Measurements from ENCODE around the gene BATF3.

Gene BATF3

DNA sequence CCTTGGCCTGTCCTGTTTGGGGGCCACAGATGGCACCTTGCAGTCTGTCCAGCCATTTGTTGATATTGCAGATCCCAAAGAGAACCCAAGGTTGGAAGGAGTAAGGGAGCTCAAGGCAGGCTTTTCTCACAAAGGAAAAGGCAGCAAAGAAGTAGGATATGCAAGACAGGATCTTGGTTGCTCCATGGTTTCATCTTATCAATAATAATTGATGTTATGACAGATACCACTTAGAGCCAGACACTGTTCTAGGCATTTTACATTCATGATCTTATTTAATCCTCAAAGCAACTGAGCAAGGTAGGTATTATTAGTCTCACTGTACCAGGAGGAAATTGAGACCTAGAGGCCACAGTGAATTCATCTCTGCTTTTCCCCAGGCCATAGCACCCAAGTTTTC lies 28.8 kb downstream of the BATF3 start:
- Histone ChIP-seq H2BK12ac (ENCODE audit: low read length in 2 of 2) (no peak overlapping the region), H2BK5ac (ENCODE audit: low read depth, low read length, poor library complexity, severe bottlenecking) (no peak overlapping the region), H3K27me3 (ENCODE audit: control insufficient read depth in 1 of 2, insufficient read depth in 1 of 2, low read length in 2 of 2) (no peaks in the 10 kb centered on the region), H3K9ac (ENCODE audit: low read length) (no peak overlapping the region), H3K23ac (ENCODE audit: low read length in 2 of 2) (no peak overlapping the region), H4K8ac (ENCODE audit: low read length) (no peak overlapping the region), H3K36me3 (ENCODE audit: control insufficient read depth in 1 of 2, insufficient read depth in 2 of 2, low read depth in 1 of 2, low read length in 2 of 2) (no peaks in the 10 kb centered on the region), H3K27ac (ENCODE audit: low read length, poor library complexity, severe bottlenecking) (no peak overlapping the region), H3K18ac (ENCODE audit: low read depth in 1 of 2, low read length in 2 of 2) (no peak overlapping the region), H3K4me1 (ENCODE audit: control insufficient read depth, insufficient read depth, low read depth, low read length) (peaks cover 19% of the 10 kb centered on the region), H3K4me2 (ENCODE audit: low read length, poor library complexity, severe bottlenecking) (no peak overlapping the region), H3K4me3 (ENCODE audit: insufficient read depth in 1 of 2, low read depth in 1 of 2, low read length in 2 of 2) (no peak overlapping the region), H2BK120ac (ENCODE audit: low read depth, low read length) (no peak overlapping the region), H3K14ac (ENCODE audit: low read length in 2 of 2) (no peak overlapping the region), H4K91ac (ENCODE audit: low read length) (no peak overlapping the region), H2AK5ac (ENCODE audit: low read length, severe bottlenecking) (no peak overlapping the region), H3K9me3 (ENCODE audit: control insufficient read depth, low read length) (no peaks in the 10 kb centered on the region), H2BK15ac (ENCODE audit: low read depth, poor library complexity, severe bottlenecking) (no peak overlapping the region), H3K4ac (ENCODE audit: low read depth in 1 of 2, low read length in 2 of 2) (no peak overlapping the region), H2AFZ (ENCODE audit: low read depth, low read length) (no peak overlapping the region), H3K79me1 (replicated peaks; ENCODE audit: low read length, poor library complexity, severe bottlenecking) (no peaks in the 10 kb centered on the region)
- no peak for DNase-seq

DNA sequence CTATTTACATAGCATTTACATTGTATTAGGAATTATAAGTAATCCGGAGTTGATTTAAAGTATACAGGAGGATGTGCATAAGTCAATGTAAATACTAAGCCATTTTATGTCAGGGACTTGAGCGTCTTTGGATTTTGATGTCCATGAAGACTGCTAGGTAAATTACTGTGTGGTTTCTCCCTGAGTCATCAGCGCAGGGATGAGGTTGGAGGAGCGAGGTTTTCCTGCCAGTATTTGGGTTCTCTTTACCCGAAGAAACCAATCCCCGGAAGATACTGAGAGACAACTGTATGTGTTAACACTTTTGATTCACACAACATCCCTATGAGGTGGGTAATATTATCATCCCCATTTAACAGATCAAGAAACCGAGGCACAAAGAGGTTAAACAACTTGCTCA lies 29.3 kb downstream of the BATF3 start:
- Histone ChIP-seq H4K91ac (ENCODE audit: low read length) (no peak overlapping the region), H2AFZ (ENCODE audit: low read depth, low read length) (no peak overlapping the region), H3K23ac (ENCODE audit: low read length in 2 of 2) (no peak overlapping the region), H3K9ac (ENCODE audit: low read length) (no peak overlapping the region), H3K4me1 (ENCODE audit: control insufficient read depth, insufficient read depth, low read depth, low read length) (peaks cover 19% of the 10 kb centered on the region), H2BK5ac (ENCODE audit: low read depth, low read length, poor library complexity, severe bottlenecking) (no peak overlapping the region), H4K8ac (ENCODE audit: low read length) (no peak overlapping the region), H3K4ac (ENCODE audit: low read depth in 1 of 2, low read length in 2 of 2) (no peak overlapping the region), H3K27ac (ENCODE audit: low read length, poor library complexity, severe bottlenecking) (no peak overlapping the region), H3K9me3 (ENCODE audit: control insufficient read depth, low read length) (no peaks in the 10 kb centered on the region), H2AK5ac (ENCODE audit: low read length, severe bottlenecking) (no peak overlapping the region), H3K79me1 (replicated peaks; ENCODE audit: low read length, poor library complexity, severe bottlenecking) (no peaks in the 10 kb centered on the region), H3K14ac (ENCODE audit: low read length in 2 of 2) (no peak overlapping the region), H3K36me3 (ENCODE audit: control insufficient read depth in 1 of 2, insufficient read depth in 2 of 2, low read depth in 1 of 2, low read length in 2 of 2) (no peaks in the 10 kb centered on the region), H2BK15ac (ENCODE audit: low read depth, poor library complexity, severe bottlenecking) (peak overlapping the region; percentile 44), H3K27me3 (ENCODE audit: control insufficient read depth in 1 of 2, insufficient read depth in 1 of 2, low read length in 2 of 2) (no peaks in the 10 kb centered on the region), H2BK12ac (ENCODE audit: low read length in 2 of 2) (no peak overlapping the region), H3K18ac (ENCODE audit: low read depth in 1 of 2, low read length in 2 of 2) (no peak overlapping the region), H2BK120ac (ENCODE audit: low read depth, low read length) (no peak overlapping the region), H3K4me2 (ENCODE audit: low read length, poor library complexity, severe bottlenecking) (no peak overlapping the region), H3K4me3 (ENCODE audit: insufficient read depth in 1 of 2, low read depth in 1 of 2, low read length in 2 of 2) (no peak overlapping the region)
- no peak for DNase-seq
- 85% methylated on average over 6 of the region's 7 CpGs for WGBS

DNA sequence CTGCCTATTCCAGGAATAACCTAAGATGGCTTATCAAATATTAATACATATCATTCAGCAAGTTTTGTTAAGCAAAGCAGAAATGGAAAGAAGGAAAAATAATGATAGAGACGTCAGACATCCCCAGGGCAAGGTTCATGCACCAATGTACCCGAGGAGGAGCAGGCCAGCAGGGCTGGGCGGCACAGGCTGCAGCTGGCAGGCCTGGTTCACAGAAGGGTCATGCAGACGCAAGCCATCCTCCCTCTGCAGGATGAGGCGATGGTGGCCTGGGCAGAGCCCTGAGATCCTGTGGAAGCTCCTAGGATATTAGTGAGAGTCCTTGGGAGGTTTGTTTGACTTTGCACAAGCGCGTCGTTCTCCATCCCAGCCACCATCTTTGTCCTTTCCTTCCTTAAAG lies 30.0 kb downstream of the BATF3 start:
- Histone ChIP-seq H3K4me3 (ENCODE audit: insufficient read depth in 1 of 2, low read depth in 1 of 2, low read length in 2 of 2) (no peak overlapping the region), H3K4me1 (ENCODE audit: control insufficient read depth, insufficient read depth, low read depth, low read length) (peaks cover 19% of the 10 kb centered on the region), H4K8ac (ENCODE audit: low read length) (no peak overlapping the region), H3K23ac (ENCODE audit: low read length in 2 of 2) (no peak overlapping the region), H3K27ac (ENCODE audit: low read length, poor library complexity, severe bottlenecking) (no peak overlapping the region), H2BK120ac (ENCODE audit: low read depth, low read length) (no peak overlapping the region), H2AK5ac (ENCODE audit: low read length, severe bottlenecking) (peak overlapping the region; percentile 72), H3K4me2 (ENCODE audit: low read length, poor library complexity, severe bottlenecking) (no peak overlapping the region), H3K27me3 (ENCODE audit: control insufficient read depth in 1 of 2, insufficient read depth in 1 of 2, low read length in 2 of 2) (no peaks in the 10 kb centered on the region), H3K79me1 (replicated peaks; ENCODE audit: low read length, poor library complexity, severe bottlenecking) (no peaks in the 10 kb centered on the region), H2BK15ac (ENCODE audit: low read depth, poor library complexity, severe bottlenecking) (peak overlapping the region; percentile 15), H3K9me3 (ENCODE audit: control insufficient read depth, low read length) (no peaks in the 10 kb centered on the region), H2AFZ (ENCODE audit: low read depth, low read length) (no peak overlapping the region), H3K36me3 (ENCODE audit: control insufficient read depth in 1 of 2, insufficient read depth in 2 of 2, low read depth in 1 of 2, low read length in 2 of 2) (no peaks in the 10 kb centered on the region), H3K9ac (ENCODE audit: low read length) (peak overlapping the region; percentile 87), H4K91ac (ENCODE audit: low read length) (peak overlapping the region; percentile 9), H3K18ac (ENCODE audit: low read depth in 1 of 2, low read length in 2 of 2) (peak overlapping the region in 1 of 2 experiments; percentile 86), H2BK5ac (ENCODE audit: low read depth, low read length, poor library complexity, severe bottlenecking) (no peak overlapping the region), H3K14ac (ENCODE audit: low read length in 2 of 2) (no peak overlapping the region), H2BK12ac (ENCODE audit: low read length in 2 of 2) (peak overlapping the region in 1 of 2 experiments; percentile 49), H3K4ac (ENCODE audit: low read depth in 1 of 2, low read length in 2 of 2) (no peak overlapping the region)
- WGBS: 97% methylated on average over 8 of the region's 8 CpGs
- no peak for DNase-seq

DNA sequence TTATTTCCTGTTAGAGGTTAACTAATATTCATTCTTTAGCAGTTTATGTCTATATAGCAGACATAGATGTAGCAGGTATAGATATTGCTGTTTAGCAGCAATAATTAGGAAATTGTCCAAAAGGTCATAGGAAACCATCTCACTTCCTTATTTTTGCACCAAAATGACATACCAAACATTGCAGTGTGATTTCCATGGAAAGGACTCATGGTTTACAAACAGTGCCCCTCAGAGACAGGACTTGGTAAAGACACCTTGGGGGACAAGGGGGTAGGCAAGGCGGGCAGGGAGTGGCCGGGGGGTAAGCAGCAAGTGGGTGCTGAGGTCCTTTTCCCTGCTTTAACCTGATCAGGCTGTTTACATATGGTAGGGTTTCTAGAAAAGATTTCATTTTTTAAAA lies 30.5 kb downstream of the BATF3 start:
- peaks cover 19% of the 10 kb centered on the region for H3K4me1 ChIP-seq (ENCODE audit: control insufficient read depth, insufficient read depth, low read depth, low read length)
- no peak overlapping the region for H3K4ac ChIP-seq (ENCODE audit: low read depth in 1 of 2, low read length in 2 of 2)
- H2BK5ac ChIP-seq (ENCODE audit: low read depth, low read length, poor library complexity, severe bottlenecking): no peak overlapping the region
- H2BK12ac ChIP-seq (ENCODE audit: low read length in 2 of 2): peak overlapping the region; percentile 30 to 68
- H4K8ac ChIP-seq (ENCODE audit: low read length): no peak overlapping the region
- no peaks in the 10 kb centered on the region for H3K27me3 ChIP-seq (ENCODE audit: control insufficient read depth in 1 of 2, insufficient read depth in 1 of 2, low read length in 2 of 2)
- peak; percentile 41 for DNase-seq
- no peak overlapping the region for H3K14ac ChIP-seq (ENCODE audit: low read length in 2 of 2)
- 88% methylated on average over 2 of the region's 2 CpGs for WGBS
- no peak overlapping the region for H3K18ac ChIP-seq (ENCODE audit: low read depth in 1 of 2, low read length in 2 of 2)
- no peak overlapping the region for H4K91ac ChIP-seq (ENCODE audit: low read length)
- H3K9me3 ChIP-seq (ENCODE audit: control insufficient read depth, low read length): no peaks in the 10 kb centered on the region
- no peaks in the 10 kb centered on the region for H3K36me3 ChIP-seq (ENCODE audit: control insufficient read depth in 1 of 2, insufficient read depth in 2 of 2, low read depth in 1 of 2, low read length in 2 of 2)
- H3K27ac ChIP-seq (ENCODE audit: low read length, poor library complexity, severe bottlenecking): no peak overlapping the region
- no peak overlapping the region for H3K4me3 ChIP-seq (ENCODE audit: insufficient read depth in 1 of 2, low read depth in 1 of 2, low read length in 2 of 2)
- no peak overlapping the region for H3K23ac ChIP-seq (ENCODE audit: low read length in 2 of 2)
- no peak overlapping the region for H3K4me2 ChIP-seq (ENCODE audit: low read length, poor library complexity, severe bottlenecking)
- no peak overlapping the region for H2BK120ac ChIP-seq (ENCODE audit: low read depth, low read length)
- H3K79me1 ChIP-seq (replicated peaks; ENCODE audit: low read length, poor library complexity, severe bottlenecking): no peaks in the 10 kb centered on the region
- no peak overlapping the region for H2AK5ac ChIP-seq (ENCODE audit: low read length, severe bottlenecking)
- peak overlapping the region; percentile 39 for H2AFZ ChIP-seq (ENCODE audit: low read depth, low read length)
- peak overlapping the region; percentile 87 for H3K9ac ChIP-seq (ENCODE audit: low read length)
- H2BK15ac ChIP-seq (ENCODE audit: low read depth, poor library complexity, severe bottlenecking): no peak overlapping the region
